Esophagus muscularis mucosa (tissue), 3 donors: ENCODE data around the gene GTF2F1.

Experiments
- CTCF ChIP-seq, 3 experiments: fragments of 200-600 bp in 2 of 3; fragments of 450-650 bp in 1 of 3; sonication (generic) in 2 of 3; IDR thresholded peaks; one replicate each; pipeline ENCODE4 v1.5.1; 2017 to 2019; ENCODE audit warnings: antibody characterized with exemption in 3 of 3, mild to moderate bottlenecking in 2 of 3, moderate library complexity in 1 of 3
- POLR2AphosphoS5 ChIP-seq, 2 donors: sonication (generic); formaldehyde crosslinking; IDR thresholded peaks; one replicate each; pipeline ENCODE4 v1.6.1; 2017; ENCODE audit warnings: antibody characterized with exemption in 2 of 2

GRCh38 chr19:6374711-6375410 is 18.1 kb downstream of the GTF2F1 start:
- TF ChIP-seq CTCF (IDR thresholded peaks at IDR 0.05) = no peak
- no peak for TF ChIP-seq POLR2AphosphoS5 (IDR thresholded peaks at IDR 0.05)
